ENCODE measurements around the gene FRRS1L.

- TF ChIP-seq POLR2AphosphoS5 (IDR thresholded peaks at IDR 0.05; ENCODE audit: low read depth, low read length): no peak
- TF ChIP-seq POLR2A (IDR thresholded peaks at IDR 0.05; ENCODE audit: low read depth, low read length): no peak
Measured at GRCh38 chr9:109172935-109173334, 5.9 kb upstream of the FRRS1L start.

All from GM12891 (cell line).